NCI-H446 treated with DMSO at 0.1 percent for 48 hours (cell line): Measurements from ENCODE around the gene SETD4.
A peak's percentile ranks its signal among the peaks of the same experiment; 100 is the strongest.

Experiments
- DNase-seq: peaks from one replicate; lab custom pipeline; 2025; lab: John Stamatoyannopoulos, UW

SETD4 gene

GRCh38 chr21:36044056-36044455 lies 16.3 kb downstream of the SETD4 start:
- no peak for DNase-seq

GRCh38 chr21:36041910-36042309 lies 18.4 kb downstream of the SETD4 start:
- no peak for DNase-seq

- no peak for DNase-seq
Observed at GRCh38 chr21:36040389-36040788, 19.9 kb downstream of the SETD4 start.

- no peak for DNase-seq
Observed at GRCh38 chr21:36039861-36040260, 20.5 kb downstream of the SETD4 start.

GRCh38 chr21:36038701-36039497 lies 21.4 kb downstream of the SETD4 start:
- no peak for DNase-seq

- no peak for DNase-seq
Observed at GRCh38 chr21:36035381-36035791, 24.9 kb downstream of the SETD4 start.

GRCh38 chr21:36034211-36034913 lies 26.0 kb downstream of the SETD4 start:
- DNase-seq, result no peak

- DNase-seq, result no peak
Observed at GRCh38 chr21:36032647-36033406, 27.5 kb downstream of the SETD4 start.

GRCh38 chr21:36030581-36031189 lies 29.6 kb downstream of the SETD4 start:
- no peak for DNase-seq

- DNase-seq, result no peak
Observed at GRCh38 chr21:36029309-36029708, 31.0 kb downstream of the SETD4 start.

GRCh38 chr21:36028127-36029069 lies 31.9 kb downstream of the SETD4 start:
- peak; percentile 37 for DNase-seq

GRCh38 chr21:36027347-36027746 lies 33.0 kb downstream of the SETD4 start:
- no peak for DNase-seq

- DNase-seq, result no peak
Observed at GRCh38 chr21:36024782-36025181, 35.5 kb downstream of the SETD4 start.

- DNase-seq, result no peak
Observed at GRCh38 chr21:36023092-36023480, 37.2 kb downstream of the SETD4 start.

GRCh38 chr21:36022427-36023091 lies 37.8 kb downstream of the SETD4 start:
- DNase-seq, result no peak

- no peak for DNase-seq
Observed at GRCh38 chr21:36021251-36021837, 39.0 kb downstream of the SETD4 start.

GRCh38 chr21:36015045-36015444 lies 45.3 kb downstream of the SETD4 start:
- DNase-seq, result no peak

- no peak for DNase-seq
Observed at GRCh38 chr21:36010801-36011200, 49.5 kb downstream of the SETD4 start.

GRCh38 chr21:36008505-36008904 lies 51.8 kb downstream of the SETD4 start:
- DNase-seq, result no peak

GRCh38 chr21:36005879-36006400 lies 54.4 kb downstream of the SETD4 start:
- DNase-seq, result no peak
